Transverse colon (tissue), 4 donors: ENCODE data around the gene RAI2.

ENCODE experiments used
- POLR2AphosphoS5 ChIP-seq, 3 donors: sonication (generic); formaldehyde crosslinking; IDR thresholded peaks; one replicate each; pipeline ENCODE4 v1.6.1; 2016; ENCODE audit warnings: antibody characterized with exemption in 3 of 3
- TF ChIP-seq, protein P1 (sequence below), 5 experiments: fragments of 200-600 bp in 3 of 5; fragments of 450-650 bp in 2 of 5; sonication (generic) in 3 of 5; IDR thresholded peaks; 1 replicate in 2 of 5; 2 replicates in 3 of 5; pipeline ENCODE4 v1.5.1; 2016 to 2017; ENCODE audit warnings: antibody characterized with exemption in 5 of 5, inconsistent platforms in 3 of 5, mild to moderate bottlenecking in 2 of 5, moderate library complexity in 1 of 5

GRCh38 chrX:17878028-17878670 lies 17.1 kb upstream of the RAI2 start:
- TF ChIP-seq POLR2AphosphoS5 (IDR thresholded peaks at IDR 0.05): no peak
- TF ChIP-seq, protein P1, sequence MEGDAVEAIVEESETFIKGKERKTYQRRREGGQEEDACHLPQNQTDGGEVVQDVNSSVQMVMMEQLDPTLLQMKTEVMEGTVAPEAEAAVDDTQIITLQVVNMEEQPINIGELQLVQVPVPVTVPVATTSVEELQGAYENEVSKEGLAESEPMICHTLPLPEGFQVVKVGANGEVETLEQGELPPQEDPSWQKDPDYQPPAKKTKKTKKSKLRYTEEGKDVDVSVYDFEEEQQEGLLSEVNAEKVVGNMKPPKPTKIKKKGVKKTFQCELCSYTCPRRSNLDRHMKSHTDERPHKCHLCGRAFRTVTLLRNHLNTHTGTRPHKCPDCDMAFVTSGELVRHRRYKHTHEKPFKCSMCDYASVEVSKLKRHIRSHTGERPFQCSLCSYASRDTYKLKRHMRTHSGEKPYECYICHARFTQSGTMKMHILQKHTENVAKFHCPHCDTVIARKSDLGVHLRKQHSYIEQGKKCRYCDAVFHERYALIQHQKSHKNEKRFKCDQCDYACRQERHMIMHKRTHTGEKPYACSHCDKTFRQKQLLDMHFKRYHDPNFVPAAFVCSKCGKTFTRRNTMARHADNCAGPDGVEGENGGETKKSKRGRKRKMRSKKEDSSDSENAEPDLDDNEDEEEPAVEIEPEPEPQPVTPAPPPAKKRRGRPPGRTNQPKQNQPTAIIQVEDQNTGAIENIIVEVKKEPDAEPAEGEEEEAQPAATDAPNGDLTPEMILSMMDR (IDR thresholded peaks at IDR 0.05): no peak
